CD4-positive, alpha-beta T cell (primary cell): ENCODE measurements around the gene GRK4. TPM values are rescaled to one million over a fixed set of nuclear protein-coding genes. Genes with fewer than 3 reads are reported as not detected.

Experiments
- ATAC-seq: fragments of 200-7000 bp; cut with Tn5 transposase; one replicate; pipeline ENCODE4 v1.10.0; 2022; ENCODE audit warnings: mild to moderate bottlenecking; ENCODE audit not compliant: poor library complexity
- CTCF ChIA-PET: fragments of 350-600 bp; sonication (Branson Sonifier 250); formaldehyde crosslinking; loops from one replicate; lab custom pipeline; 2021; ENCODE audit warnings: antibody characterized with exemption, inconsistent platforms; lab: Charles Lee
- POLR2A ChIA-PET: fragments of 350-600 bp; sonication (Branson Sonifier 250); formaldehyde crosslinking; loops from one replicate; lab custom pipeline; 2021; ENCODE audit warnings: antibody characterized with exemption, inconsistent platforms; lab: Charles Lee
- DNase-seq, 14 experiments: peaks; one replicate each; pipeline ENCODE4 v3.0.0-alpha.2; 2013 to 2020; ENCODE audit warnings: mixed read lengths in 2 of 14
- H3K27ac ChIP-seq, 2 donors: one replicate each; pipeline versions ENCODE4 v1.5.1 to v1.7.0; 2013; ENCODE audit warnings: low read length in 2 of 2, low read depth in 1 of 2, mild to moderate bottlenecking in 1 of 2
- H3K27me3 ChIP-seq, 2 experiments: 1 replicate in 1 of 2; 2 replicates in 1 of 2; pipeline versions ENCODE4 v1.6.1 to v1.7.0; 2013; ENCODE audit warnings: low read length in 2 of 2, control low read depth in 1 of 2, mild to moderate bottlenecking in 1 of 2, moderate library complexity in 1 of 2; ENCODE audit not compliant: insufficient read depth in 2 of 2, control insufficient read depth in 1 of 2
- H3K36me3 ChIP-seq: one replicate; pipeline ENCODE4 v1.6.1; 2013; ENCODE audit warnings: low read length, control low read depth; ENCODE audit not compliant: insufficient read depth
- H3K4me1 ChIP-seq: one replicate; pipeline ENCODE4 v1.6.1; 2013; ENCODE audit warnings: low read length, control low read depth; ENCODE audit not compliant: insufficient read depth
- H3K4me3 ChIP-seq: one replicate; pipeline ENCODE4 v1.5.1; 2013; ENCODE audit warnings: mild to moderate bottlenecking, low read length, moderate library complexity
- H3K9me3 ChIP-seq, 2 experiments: 1 replicate in 1 of 2; 2 replicates in 1 of 2; pipeline versions ENCODE4 v1.6.1 to v1.7.0; 2013; ENCODE audit warnings: low read length in 2 of 2, mild to moderate bottlenecking in 2 of 2, control low read depth in 1 of 2, moderate library complexity in 1 of 2; ENCODE audit not compliant: control insufficient read depth in 1 of 2, insufficient read depth in 1 of 2
- H3K27ac Mint-ChIP-seq: one replicate; pipeline ENCODE4 v1.8.0; 2020; ENCODE audit warnings: mixed read lengths
- H3K27me3 Mint-ChIP-seq: one replicate; pipeline ENCODE4 v1.8.0; 2021; ENCODE audit warnings: mixed read lengths
- H3K36me3 Mint-ChIP-seq: one replicate; pipeline ENCODE4 v1.8.0; 2021; ENCODE audit warnings: low read depth, mixed read lengths
- H3K4me1 Mint-ChIP-seq: one replicate; pipeline ENCODE4 v1.8.0; 2021; ENCODE audit warnings: low read depth, mixed read lengths
- H3K4me3 Mint-ChIP-seq: one replicate; pipeline ENCODE4 v1.8.0; 2020; ENCODE audit warnings: mild to moderate bottlenecking, mixed read lengths
- H3K9me3 Mint-ChIP-seq: one replicate; pipeline ENCODE4 v1.8.0; 2020; ENCODE audit warnings: mixed read lengths
- intact Hi-C, 2 experiments: fragments of 100-400 bp; cut with DNase I in 1 of 2; cut with micrococcal nuclease in 1 of 2; formaldehyde crosslinking; loops; one replicate each; pipeline versions ENCODE4 v1.15.1 to v1.9.0; 2023 to 2025; cut with DNase I, micrococcal nuclease
- total RNA-seq, 174 experiments: library from RNA in 2 of 174; stranded (reverse) in 2 of 174; gene quantifications; one replicate each; pipeline ENCODE4 v1.2.3 and lab custom pipeline; 2021 to 2026
- TF ChIP-seq, protein P1 (sequence below): fragments of 200-600 bp; IDR thresholded peaks from one replicate; pipeline ENCODE4 v1.8.0; 2022; ENCODE audit warnings: antibody characterized with exemption, mild to moderate bottlenecking

The GRK4 gene
- total RNA-seq, 2 experiments from 2014 or later: 1.2 to 1.8 TPM

GRCh38 chr4:3010998-3011397 is 47.6 kb downstream of the GRK4 start:
- CTCF ChIA-PET: no interaction called here
- no peaks in the 10 kb centered on the region for H3K9me3 Mint-ChIP-seq
- ATAC-seq: no peak

GRCh38 chr4:3011456-3012220 is 48.3 kb downstream of the GRK4 start:
- ChIA-PET POLR2A (no interaction called here), CTCF (no interaction called here)
- Histone ChIP-seq H3K4me3 (no peak overlapping the region), H3K4me1 (no peaks in the 10 kb centered on the region), H3K27ac (no peak overlapping the region), H3K27me3 (no peaks in the 10 kb centered on the region), H3K36me3 (no peaks in the 10 kb centered on the region), H3K9me3 (no peaks in the 10 kb centered on the region)
- Mint-ChIP-seq H3K27me3 (peaks cover 4% of the 10 kb centered on the region), H3K4me3 (no peak overlapping the region), H3K9me3 (no peaks in the 10 kb centered on the region), H3K36me3 (no peaks in the 10 kb centered on the region), H3K27ac (no peak overlapping the region), H3K4me1 (no peaks in the 10 kb centered on the region)
- intact Hi-C loops: no loop called here
- no peak for ATAC-seq
- no peak for DNase-seq
- TF ChIP-seq, protein P1, sequence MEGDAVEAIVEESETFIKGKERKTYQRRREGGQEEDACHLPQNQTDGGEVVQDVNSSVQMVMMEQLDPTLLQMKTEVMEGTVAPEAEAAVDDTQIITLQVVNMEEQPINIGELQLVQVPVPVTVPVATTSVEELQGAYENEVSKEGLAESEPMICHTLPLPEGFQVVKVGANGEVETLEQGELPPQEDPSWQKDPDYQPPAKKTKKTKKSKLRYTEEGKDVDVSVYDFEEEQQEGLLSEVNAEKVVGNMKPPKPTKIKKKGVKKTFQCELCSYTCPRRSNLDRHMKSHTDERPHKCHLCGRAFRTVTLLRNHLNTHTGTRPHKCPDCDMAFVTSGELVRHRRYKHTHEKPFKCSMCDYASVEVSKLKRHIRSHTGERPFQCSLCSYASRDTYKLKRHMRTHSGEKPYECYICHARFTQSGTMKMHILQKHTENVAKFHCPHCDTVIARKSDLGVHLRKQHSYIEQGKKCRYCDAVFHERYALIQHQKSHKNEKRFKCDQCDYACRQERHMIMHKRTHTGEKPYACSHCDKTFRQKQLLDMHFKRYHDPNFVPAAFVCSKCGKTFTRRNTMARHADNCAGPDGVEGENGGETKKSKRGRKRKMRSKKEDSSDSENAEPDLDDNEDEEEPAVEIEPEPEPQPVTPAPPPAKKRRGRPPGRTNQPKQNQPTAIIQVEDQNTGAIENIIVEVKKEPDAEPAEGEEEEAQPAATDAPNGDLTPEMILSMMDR: no peak

More at GRCh38 chr4:3010998-3011397, 47.6 kb downstream of the GRK4 start:
- no peak overlapping the region for H3K4me3 ChIP-seq
- Mint-ChIP-seq H3K27ac (no peak overlapping the region), H3K27me3 (peaks cover 4% of the 10 kb centered on the region), H3K4me1 (no peaks in the 10 kb centered on the region), H3K36me3 (no peaks in the 10 kb centered on the region), H3K4me3 (no peak overlapping the region)
- no peaks in the 10 kb centered on the region for H3K36me3 ChIP-seq
- DNase-seq: no peak
- H3K4me1 ChIP-seq: no peaks in the 10 kb centered on the region
- POLR2A ChIA-PET: no interaction called here
- no peaks in the 10 kb centered on the region for H3K27me3 ChIP-seq
- H3K27ac ChIP-seq: no peak overlapping the region
- TF ChIP-seq, protein P1: no peak
- H3K9me3 ChIP-seq: no peaks in the 10 kb centered on the region
- intact Hi-C loops: no loop called here

- Mint-ChIP-seq H3K4me1 (no peaks in the 10 kb centered on the region), H3K4me3 (no peak overlapping the region), H3K27ac (no peak overlapping the region), H3K9me3 (no peaks in the 10 kb centered on the region), H3K27me3 (peaks cover 4% of the 10 kb centered on the region), H3K36me3 (no peaks in the 10 kb centered on the region)
- H3K27me3 ChIP-seq: no peaks in the 10 kb centered on the region
- ATAC-seq (no peak), DNase-seq (no peak)
- TF ChIP-seq, protein P1: no peak
- ChIA-PET POLR2A (no interaction called here), CTCF (interaction anchor here (0.7 kb wide), 1 partner anchor 1234 kb away, joined by 4 read pairs; the partner anchor contains the start of gene TMEM128)
- no peaks in the 10 kb centered on the region for H3K36me3 ChIP-seq
- no peaks in the 10 kb centered on the region for H3K4me1 ChIP-seq
- no peak overlapping the region for H3K27ac ChIP-seq
- H3K4me3 ChIP-seq: no peak overlapping the region
- no peaks in the 10 kb centered on the region for H3K9me3 ChIP-seq
- intact Hi-C loops: no loop called here
Observed at GRCh38 chr4:3013323-3013722, 50.0 kb downstream of the GRK4 start.
